B cell (primary cell): ENCODE data around the gene CREB5. TPM values are rescaled to one million over a fixed set of nuclear protein-coding genes. Genes with fewer than 3 reads are reported as not detected.

Experiments
- ATAC-seq: fragments of 200-7000 bp; cut with Tn5 transposase; one replicate; pipeline ENCODE4 v1.10.0; 2021; ENCODE audit warnings: low read depth, mild to moderate bottlenecking, moderate number of reproducible peaks, moderate library complexity
- CTCF ChIA-PET: fragments of 350-600 bp; sonication (Branson Sonifier 250); formaldehyde crosslinking; loops from one replicate; lab custom pipeline; 2021; ENCODE audit warnings: antibody characterized with exemption, inconsistent platforms; lab: Charles Lee
- POLR2A ChIA-PET: fragments of 350-600 bp; sonication (Branson Sonifier 250); formaldehyde crosslinking; loops from one replicate; lab custom pipeline; 2021; ENCODE audit warnings: antibody characterized with exemption; lab: Charles Lee
- DNase-seq: peaks from one replicate; pipeline ENCODE4 v3.0.0; 2013
- H2AFZ ChIP-seq: 2 replicates; pipeline ENCODE4 v1.6.1; 2012; ENCODE audit warnings: mild to moderate bottlenecking, low read depth, low read length; ENCODE audit not compliant: insufficient read depth, poor library complexity, severe bottlenecking
- H3K27ac ChIP-seq, 2 donors: 1 replicate in 1 of 2; 2 replicates in 1 of 2; pipeline ENCODE4 v1.5.1; 2012 to 2013; ENCODE audit warnings: low read length in 2 of 2, mild to moderate bottlenecking in 2 of 2, moderate library complexity in 1 of 2
- H3K27me3 ChIP-seq, 4 experiments: fragments of 200-600 bp in 1 of 4; sonication (generic) in 1 of 4; replicated peaks in 1 of 4; 1 replicate in 2 of 4; 2 replicates in 2 of 4; pipeline versions ENCODE4 v1.6.1 to v1.7.0; 2013 to 2016; ENCODE audit warnings: low read length in 3 of 4, mild to moderate bottlenecking in 2 of 4, mixed read lengths in 1 of 4, moderate library complexity in 1 of 4; ENCODE audit not compliant: insufficient read depth in 4 of 4, control insufficient read depth in 3 of 4; ENCODE audit errors: control extremely low read depth in 1 of 4
- H3K36me3 ChIP-seq, 2 experiments: replicated peaks in 1 of 2; 1 replicate in 1 of 2; 2 replicates in 1 of 2; pipeline versions ENCODE4 v1.6.1 to v1.7.1; 2013; ENCODE audit warnings: low read length in 1 of 2; ENCODE audit not compliant: insufficient read depth in 2 of 2, control insufficient read depth in 1 of 2; ENCODE audit errors: control extremely low read depth in 1 of 2, extremely low read depth in 1 of 2
- H3K4me1 ChIP-seq, 2 donors: fragments of 200-600 bp in 1 of 2; sonication (generic) in 1 of 2; 1 replicate in 1 of 2; 2 replicates in 1 of 2; pipeline versions ENCODE4 v1.5.1 to v1.6.1; 2013 to 2017; ENCODE audit warnings: low read length in 2 of 2; ENCODE audit not compliant: control insufficient read depth in 2 of 2, insufficient read depth in 2 of 2
- H3K4me2 ChIP-seq: replicated peaks from 2 replicates; pipeline ENCODE3; 2012; ENCODE audit warnings: mild to moderate bottlenecking, low read depth, low read length; ENCODE audit not compliant: poor library complexity, severe bottlenecking
- H3K4me3 ChIP-seq, 5 experiments: fragments of 200-600 bp in 1 of 5; sonication (generic) in 1 of 5; 1 replicate in 3 of 5; 2 replicates in 2 of 5; pipeline versions ENCODE4 v1.5.1 to v1.7.0; 2011 to 2016; ENCODE audit warnings: low read length in 4 of 5, mild to moderate bottlenecking in 4 of 5, low read depth in 2 of 5, control low read depth in 1 of 5, moderate library complexity in 1 of 5; ENCODE audit not compliant: insufficient read depth in 1 of 5; ENCODE audit errors: control extremely low read depth in 1 of 5, extremely low read depth in 1 of 5
- H3K79me2 ChIP-seq: fragments of 200-600 bp; sonication (generic); one replicate; pipeline ENCODE4 v1.6.0; 2016; ENCODE audit warnings: low read length; ENCODE audit not compliant: control insufficient read depth, insufficient read depth
- H3K9ac ChIP-seq: fragments of 200-600 bp; sonication (generic); 2 replicates; pipeline ENCODE4 v1.6.1; 2017; ENCODE audit warnings: mild to moderate bottlenecking, low read length, moderate library complexity
- H3K9me3 ChIP-seq, 3 donors: one replicate each; pipeline versions ENCODE4 v1.6.1 to v1.7.1; 2013; ENCODE audit warnings: low read length in 2 of 3; ENCODE audit not compliant: control insufficient read depth in 2 of 3, insufficient read depth in 1 of 3; ENCODE audit errors: control extremely low read depth in 1 of 3
- H4K20me1 ChIP-seq: 2 replicates; pipeline ENCODE4 v1.6.0; 2012; ENCODE audit warnings: mild to moderate bottlenecking, low read length; ENCODE audit not compliant: insufficient read depth, control insufficient read depth, poor library complexity, severe bottlenecking
- H3K27ac Mint-ChIP-seq: one replicate; pipeline ENCODE4 v1.8.0; 2021; ENCODE audit warnings: mixed read lengths
- H3K27me3 Mint-ChIP-seq: one replicate; pipeline ENCODE4 v1.8.0; 2021; ENCODE audit warnings: mixed read lengths
- H3K4me1 Mint-ChIP-seq: one replicate; pipeline ENCODE4 v1.8.0; 2021; ENCODE audit warnings: mixed read lengths
- H3K4me3 Mint-ChIP-seq: one replicate; pipeline ENCODE4 v1.8.0; 2021; ENCODE audit warnings: mixed read lengths
- H3K9me3 Mint-ChIP-seq: one replicate; pipeline ENCODE4 v1.8.0; 2022; ENCODE audit warnings: mixed read lengths; ENCODE audit not compliant: insufficient read depth
- EZH2 ChIP-seq: IDR thresholded peaks from 2 replicates; pipeline ENCODE4 v1.6.1; 2012; ENCODE audit warnings: borderline replicate concordance, low read depth, mild to moderate bottlenecking, moderate library complexity, low read length; ENCODE audit not compliant: insufficient read depth, poor library complexity, severe bottlenecking
- WGBS: methylation state at CpG from one replicate; pipeline ENCODE4 v1.1.5; 2013; ENCODE audit warnings: missing lambda C conversion rate; ENCODE audit not compliant: insufficient coverage; 5-methylcytosine and 5-hydroxymethylcytosine counted together
- intact Hi-C: fragments of 100-400 bp; cut with micrococcal nuclease; formaldehyde crosslinking; loops from one replicate; pipeline ENCODE4 v1.10.0; 2022
- polyA plus RNA-seq: library from polyadenylated mRNA; depleted of rRNA; stranded (reverse); fragments of >200 nt; gene quantifications from 2 replicates; pipeline ENCODE4 v1.2.3, GENCODE V29; 2012
- total RNA-seq, 2 donors: library from RNA; stranded (reverse); fragments of 120-200 nt in 1 of 2; gene quantifications; 1 replicate in 1 of 2; 2 replicates in 1 of 2; pipeline versions ENCODE4 v1.2.3 to v1.2.4, GENCODE V29; 2013 to 2022
- TF ChIP-seq, protein P1 (sequence below): fragments of 200-600 bp; IDR thresholded peaks from one replicate; pipeline ENCODE4 v1.8.0; 2022; ENCODE audit warnings: antibody characterized with exemption, mild to moderate bottlenecking

Gene CREB5
- total and polyA plus RNA-seq, 2 donors (not counting 1 experiment from before 2014, with no cell fraction given), result 0.05 to 0.95 TPM

DNA sequence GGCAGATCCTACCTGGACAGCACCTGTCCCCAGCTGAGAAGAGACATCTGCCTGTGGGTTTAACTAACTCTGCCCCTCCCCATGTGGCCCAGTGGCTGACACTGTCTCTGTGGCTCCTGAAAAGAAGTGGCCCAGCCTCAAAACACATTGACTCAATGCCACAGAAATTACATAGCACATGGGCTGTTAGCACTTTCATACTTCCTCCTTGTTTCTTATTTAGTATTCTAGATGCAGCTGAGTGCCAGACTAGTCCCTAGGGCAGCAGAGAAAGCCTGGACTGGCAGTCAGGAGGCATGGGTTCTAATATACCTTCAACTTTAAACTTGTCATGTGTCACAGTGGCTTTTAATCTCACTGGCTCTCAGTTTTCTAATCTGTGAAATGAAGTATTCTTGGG lies 374.8 kb downstream of the CREB5 start:
- TF ChIP-seq EZH2, result no peak
- TF ChIP-seq, protein P1, sequence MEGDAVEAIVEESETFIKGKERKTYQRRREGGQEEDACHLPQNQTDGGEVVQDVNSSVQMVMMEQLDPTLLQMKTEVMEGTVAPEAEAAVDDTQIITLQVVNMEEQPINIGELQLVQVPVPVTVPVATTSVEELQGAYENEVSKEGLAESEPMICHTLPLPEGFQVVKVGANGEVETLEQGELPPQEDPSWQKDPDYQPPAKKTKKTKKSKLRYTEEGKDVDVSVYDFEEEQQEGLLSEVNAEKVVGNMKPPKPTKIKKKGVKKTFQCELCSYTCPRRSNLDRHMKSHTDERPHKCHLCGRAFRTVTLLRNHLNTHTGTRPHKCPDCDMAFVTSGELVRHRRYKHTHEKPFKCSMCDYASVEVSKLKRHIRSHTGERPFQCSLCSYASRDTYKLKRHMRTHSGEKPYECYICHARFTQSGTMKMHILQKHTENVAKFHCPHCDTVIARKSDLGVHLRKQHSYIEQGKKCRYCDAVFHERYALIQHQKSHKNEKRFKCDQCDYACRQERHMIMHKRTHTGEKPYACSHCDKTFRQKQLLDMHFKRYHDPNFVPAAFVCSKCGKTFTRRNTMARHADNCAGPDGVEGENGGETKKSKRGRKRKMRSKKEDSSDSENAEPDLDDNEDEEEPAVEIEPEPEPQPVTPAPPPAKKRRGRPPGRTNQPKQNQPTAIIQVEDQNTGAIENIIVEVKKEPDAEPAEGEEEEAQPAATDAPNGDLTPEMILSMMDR, result no peak
- no peaks in the 10 kb centered on the region for H3K27me3 ChIP-seq
- ChIA-PET POLR2A (no interaction called here), CTCF (no interaction called here)
- Mint-ChIP-seq H3K4me1 (peaks cover 37% of the 10 kb centered on the region), H3K9me3 (no peaks in the 10 kb centered on the region), H3K4me3 (no peak overlapping the region), H3K27ac (no peak overlapping the region), H3K27me3 (no peaks in the 10 kb centered on the region)
- no peak overlapping the region for H2AFZ ChIP-seq
- no peak overlapping the region for H3K27ac ChIP-seq
- no peaks in the 10 kb centered on the region for H4K20me1 ChIP-seq
- intact Hi-C loops, result no loop called here
- H3K79me2 ChIP-seq, result no peaks in the 10 kb centered on the region
- no peaks in the 10 kb centered on the region for H3K9me3 ChIP-seq
- peaks cover 17 to 24% of the 10 kb centered on the region in 2 donors for H3K4me1 ChIP-seq
- DNase-seq (no peak), ATAC-seq (peak; percentile 10)
- no peaks in the 10 kb centered on the region for H3K36me3 ChIP-seq
- H3K4me3 ChIP-seq, result no peak overlapping the region
- H3K4me2 ChIP-seq, result no peak overlapping the region
- no peak overlapping the region for H3K9ac ChIP-seq

DNA sequence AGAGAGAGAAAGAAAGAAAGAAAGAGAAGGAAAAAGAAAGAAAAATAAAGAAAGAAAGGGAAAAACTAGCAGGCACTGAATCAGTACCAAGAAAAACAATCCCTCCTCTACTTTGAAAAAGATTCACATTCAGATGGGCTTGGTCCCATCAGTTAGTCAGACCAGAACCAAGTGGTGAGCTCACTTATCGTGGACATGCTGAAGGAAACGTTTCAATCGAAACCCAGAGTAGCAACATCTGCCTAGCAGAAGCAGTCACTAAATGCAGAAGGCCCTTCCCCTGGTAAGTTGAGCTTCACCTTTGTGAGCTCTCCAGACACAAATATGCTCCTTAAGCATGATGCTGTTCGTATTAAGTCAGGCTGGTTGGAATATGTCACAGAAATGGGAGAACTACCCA lies 378.1 kb downstream of the CREB5 start:
- Mint-ChIP-seq H3K9me3 (no peaks in the 10 kb centered on the region), H3K4me3 (no peak overlapping the region), H3K4me1 (peaks cover 22% of the 10 kb centered on the region), H3K27me3 (no peaks in the 10 kb centered on the region), H3K27ac (no peak overlapping the region)
- Histone ChIP-seq H3K4me1 (peaks cover 7 to 15% of the 10 kb centered on the region in 2 donors), H3K9me3 (no peaks in the 10 kb centered on the region), H3K79me2 (no peaks in the 10 kb centered on the region), H3K4me2 (no peak overlapping the region), H3K27me3 (no peaks in the 10 kb centered on the region), H3K27ac (no peak overlapping the region), H3K36me3 (no peaks in the 10 kb centered on the region), H3K4me3 (no peak overlapping the region), H4K20me1 (no peaks in the 10 kb centered on the region), H3K9ac (no peak overlapping the region), H2AFZ (no peak overlapping the region)
- WGBS, result 89% methylated on average over 4 of the region's 4 CpGs
- ChIA-PET CTCF (interaction anchor here (1.0 to 1.4 kb wide), 2 partner anchors 19 to 64 kb away, joined by 3 read pairs; no protein-coding TSS in a partner anchor), POLR2A (interaction anchor here (0.6 kb wide), 1 partner anchor 42 kb away, joined by 9 read pairs; no protein-coding TSS in a partner anchor)
- no peak for TF ChIP-seq EZH2
- TF ChIP-seq, protein P1, result no peak
- intact Hi-C loops, result no loop called here
- no peak for DNase-seq
- no peak for ATAC-seq
